Stimulated activated memory B cell treated with anti-CD40 and anti-IgM and Interleukin-4, amounts not matched to agents 10 μg/mL and 1 μg/mL and 100 μg/mL, for 72 hours (primary cell): ENCODE data around the gene BICDL1.

Experiments
- ATAC-seq: fragments of 150-1000 bp; cut with Tn5 transposase; 2 replicates; pipeline ENCODE4 v1.10.0; 2021
- H3K27ac Mint-ChIP-seq: one replicate; pipeline ENCODE4 v1.8.0; 2022; ENCODE audit warnings: mild to moderate bottlenecking, mixed read lengths
- H3K27me3 Mint-ChIP-seq: one replicate; pipeline ENCODE4 v1.8.0; 2022; ENCODE audit warnings: mixed read lengths
- H3K36me3 Mint-ChIP-seq: one replicate; pipeline ENCODE4 v1.8.0; 2022; ENCODE audit warnings: mixed read lengths
- H3K4me1 Mint-ChIP-seq: one replicate; pipeline ENCODE4 v1.8.0; 2022; ENCODE audit warnings: mixed read lengths
- H3K4me3 Mint-ChIP-seq: one replicate; pipeline ENCODE4 v1.8.0; 2022; ENCODE audit warnings: mild to moderate bottlenecking, moderate library complexity, mixed read lengths
- H3K9me3 Mint-ChIP-seq: one replicate; pipeline ENCODE4 v1.8.0; 2022; ENCODE audit warnings: mixed read lengths

The BICDL1 gene

GRCh38 chr12:120110550-120111501 lies 121.8 kb downstream of the BICDL1 start:
- H3K9me3 Mint-ChIP-seq: no peaks in the 10 kb centered on the region
- no peaks in the 10 kb centered on the region for H3K27me3 Mint-ChIP-seq
- H3K4me3 Mint-ChIP-seq: peak overlapping the region; percentile 57
- peaks cover 52% of the 10 kb centered on the region for H3K36me3 Mint-ChIP-seq
- H3K4me1 Mint-ChIP-seq: peaks cover 72% of the 10 kb centered on the region
- H3K27ac Mint-ChIP-seq: peak overlapping the region; percentile 54
- peak; percentile 92 for ATAC-seq

GRCh38 chr12:120115066-120115465 lies 126.0 kb downstream of the BICDL1 start:
- no peak for ATAC-seq

GRCh38 chr12:120115692-120116440 lies 126.8 kb downstream of the BICDL1 start:
- no peak for ATAC-seq
- Mint-ChIP-seq H3K4me1 (peaks cover 82% of the 10 kb centered on the region), H3K27ac (peak overlapping the region; percentile 46), H3K4me3 (peak overlapping the region; percentile 96), H3K27me3 (no peaks in the 10 kb centered on the region), H3K36me3 (peaks cover 41% of the 10 kb centered on the region), H3K9me3 (no peaks in the 10 kb centered on the region)

More at GRCh38 chr12:120115066-120115465, 126.0 kb downstream of the BICDL1 start:
- Mint-ChIP-seq H3K9me3 (no peaks in the 10 kb centered on the region), H3K27me3 (no peaks in the 10 kb centered on the region), H3K4me3 (peak overlapping the region; percentile 96), H3K4me1 (peaks cover 82% of the 10 kb centered on the region), H3K27ac (no peak overlapping the region), H3K36me3 (peaks cover 41% of the 10 kb centered on the region)

GRCh38 chr12:120116441-120116791 lies 127.4 kb downstream of the BICDL1 start, which contains the start of gene RAB35:
RAB35 (minus strand) TSS chr12:120116753; CDS start chr12:120116650, 103 bp downstream.
- Mint-ChIP-seq H3K9me3 (no peaks in the 10 kb centered on the region), H3K27ac (peak within 1 kb of the TSS; percentile 46), H3K27me3 (no peaks in the 10 kb centered on the region), H3K4me1 (peaks cover 82% of the 10 kb centered on the region), H3K36me3 (peaks cover 41% of the 10 kb centered on the region), H3K4me3 (peak within 1 kb of the TSS; percentile 96)
- ATAC-seq: no peak

DNA sequence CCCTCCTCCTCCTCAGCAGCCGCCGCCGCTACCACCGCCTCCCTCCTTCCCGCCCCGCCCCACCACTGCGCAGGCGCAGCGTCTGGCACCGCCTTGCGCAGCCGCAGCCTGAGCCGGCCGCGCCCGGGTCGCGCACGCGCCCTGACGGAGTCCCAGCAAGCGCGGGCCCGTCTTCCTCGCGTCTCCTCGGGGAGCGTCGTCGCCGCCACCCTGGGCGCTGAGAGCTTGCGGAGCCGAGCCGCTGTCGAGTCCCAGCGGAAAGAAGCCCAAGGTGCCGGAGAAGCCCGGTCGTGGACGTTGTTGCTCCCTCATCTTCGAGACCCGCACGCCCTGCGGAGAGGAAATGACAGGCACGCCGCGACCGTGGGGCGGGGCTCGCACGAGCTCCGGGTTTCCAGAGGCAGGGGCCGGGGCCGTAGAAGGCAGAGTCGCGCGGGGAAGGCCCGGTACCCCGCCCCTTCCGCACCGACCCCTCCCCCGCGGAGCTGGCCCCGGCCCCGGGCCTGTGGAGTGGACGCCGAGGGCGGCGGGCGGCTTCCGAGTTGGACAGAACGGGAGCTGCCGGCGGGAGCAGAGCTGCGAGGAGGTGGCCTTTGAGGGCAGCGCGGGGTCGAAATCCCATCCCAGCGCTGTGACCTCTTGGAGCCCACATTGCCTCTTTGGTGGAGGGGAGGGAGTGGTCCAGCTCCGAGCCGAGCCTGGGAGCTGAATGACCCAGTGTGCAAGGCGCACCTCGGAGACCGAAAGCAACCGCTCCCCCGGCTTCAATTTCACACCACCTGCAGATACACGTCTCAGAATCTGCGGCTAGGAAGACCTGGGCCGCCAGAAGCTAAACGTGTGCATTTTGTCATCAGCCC lies 128.0 kb downstream of the BICDL1 start:
- peaks cover 35% of the 10 kb centered on the region for H3K36me3 Mint-ChIP-seq

DNA sequence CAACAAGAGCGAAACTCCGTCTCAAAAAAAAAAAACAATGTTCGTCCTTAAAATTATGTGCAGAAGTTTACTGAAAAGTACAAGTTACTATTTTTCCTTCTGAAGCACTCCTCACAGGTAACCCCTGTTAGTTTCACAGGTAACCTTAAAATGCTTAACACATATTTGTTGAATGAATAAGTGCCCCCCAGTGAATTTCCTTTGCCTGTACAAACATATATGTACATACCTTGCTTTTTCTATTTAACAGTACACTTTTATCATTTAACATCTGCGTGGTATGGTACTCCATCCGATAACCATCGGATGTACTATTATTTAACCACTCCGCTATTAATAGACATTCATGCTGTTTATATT lies 128.9 kb downstream of the BICDL1 start:
- H3K36me3 Mint-ChIP-seq: peaks cover 26% of the 10 kb centered on the region
- no peaks in the 10 kb centered on the region for H3K27me3 Mint-ChIP-seq
- peak overlapping the region; percentile 46 for H3K27ac Mint-ChIP-seq
- H3K4me3 Mint-ChIP-seq: peak overlapping the region; percentile 92
- H3K9me3 Mint-ChIP-seq: no peaks in the 10 kb centered on the region
- peaks cover 76% of the 10 kb centered on the region for H3K4me1 Mint-ChIP-seq
- ATAC-seq: no peak

More for the DNA sequence above, 128.0 kb downstream of the BICDL1 start:
- peak; percentile 86 for ATAC-seq
- Mint-ChIP-seq H3K27me3 (no peaks in the 10 kb centered on the region), H3K27ac (peak overlapping the region; percentile 46), H3K4me3 (peak overlapping the region; percentile 92), H3K9me3 (no peaks in the 10 kb centered on the region), H3K4me1 (peaks cover 82% of the 10 kb centered on the region)

- H3K27me3 Mint-ChIP-seq: no peaks in the 10 kb centered on the region
- H3K4me1 Mint-ChIP-seq: peaks cover 76% of the 10 kb centered on the region
- H3K27ac Mint-ChIP-seq: peak overlapping the region; percentile 46
- H3K36me3 Mint-ChIP-seq: peaks cover 20% of the 10 kb centered on the region
- H3K9me3 Mint-ChIP-seq: no peaks in the 10 kb centered on the region
- ATAC-seq: no peak
- H3K4me3 Mint-ChIP-seq: peak overlapping the region; percentile 92
These were observed 129.5 kb downstream of the BICDL1 start for GRCh38 chr12:120118321-120119061.

- ATAC-seq: peak; percentile 43
- Mint-ChIP-seq H3K9me3 (no peaks in the 10 kb centered on the region), H3K4me3 (peak overlapping the region; percentile 92), H3K36me3 (peaks cover 15% of the 10 kb centered on the region), H3K27me3 (no peaks in the 10 kb centered on the region), H3K4me1 (peaks cover 85% of the 10 kb centered on the region), H3K27ac (peak overlapping the region; percentile 46)
These were observed 130.4 kb downstream of the BICDL1 start for GRCh38 chr12:120119271-120119973.

DNA sequence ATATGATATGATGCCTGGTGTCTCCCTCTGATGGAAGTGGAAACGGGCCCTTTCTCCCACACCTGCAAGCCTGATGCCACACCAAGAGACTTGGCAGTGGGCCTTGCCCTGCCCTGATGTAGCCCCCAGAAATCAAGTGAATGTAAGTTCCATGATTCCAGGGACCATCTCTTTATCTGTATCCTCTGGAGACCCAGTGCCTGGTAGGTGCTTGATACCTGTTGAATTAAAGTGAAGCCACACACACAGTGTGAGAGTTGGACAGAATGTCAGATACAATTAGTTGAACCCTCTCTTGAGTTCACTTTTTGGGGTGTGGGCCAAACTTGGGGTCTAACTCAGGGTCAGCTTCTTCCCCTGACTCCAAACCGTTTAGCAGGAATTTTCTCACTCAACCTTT lies 132.3 kb downstream of the BICDL1 start:
- Mint-ChIP-seq H3K9me3 (no peaks in the 10 kb centered on the region), H3K4me3 (no peak overlapping the region), H3K36me3 (peaks cover 6% of the 10 kb centered on the region), H3K27ac (peak overlapping the region; percentile 46), H3K27me3 (no peaks in the 10 kb centered on the region), H3K4me1 (peaks cover 85% of the 10 kb centered on the region)
- no peak for ATAC-seq

- H3K9me3 Mint-ChIP-seq: no peaks in the 10 kb centered on the region
- H3K36me3 Mint-ChIP-seq: peaks cover 8% of the 10 kb centered on the region
- H3K4me1 Mint-ChIP-seq: peaks cover 90% of the 10 kb centered on the region
- peak overlapping the region; percentile 24 for H3K4me3 Mint-ChIP-seq
- ATAC-seq: peak; percentile 66
- peak overlapping the region; percentile 46 for H3K27ac Mint-ChIP-seq
- no peaks in the 10 kb centered on the region for H3K27me3 Mint-ChIP-seq
These were observed 132.8 kb downstream of the BICDL1 start for GRCh38 chr12:120121766-120122293.

- ATAC-seq: no peak
- peak overlapping the region; percentile 27 for H3K27ac Mint-ChIP-seq
- peaks cover 69% of the 10 kb centered on the region for H3K4me1 Mint-ChIP-seq
- no peaks in the 10 kb centered on the region for H3K27me3 Mint-ChIP-seq
- H3K4me3 Mint-ChIP-seq: no peak overlapping the region
- H3K9me3 Mint-ChIP-seq: no peaks in the 10 kb centered on the region
- H3K36me3 Mint-ChIP-seq: peaks cover 33% of the 10 kb centered on the region
These were observed 136.0 kb downstream of the BICDL1 start for GRCh38 chr12:120125029-120125428.

DNA sequence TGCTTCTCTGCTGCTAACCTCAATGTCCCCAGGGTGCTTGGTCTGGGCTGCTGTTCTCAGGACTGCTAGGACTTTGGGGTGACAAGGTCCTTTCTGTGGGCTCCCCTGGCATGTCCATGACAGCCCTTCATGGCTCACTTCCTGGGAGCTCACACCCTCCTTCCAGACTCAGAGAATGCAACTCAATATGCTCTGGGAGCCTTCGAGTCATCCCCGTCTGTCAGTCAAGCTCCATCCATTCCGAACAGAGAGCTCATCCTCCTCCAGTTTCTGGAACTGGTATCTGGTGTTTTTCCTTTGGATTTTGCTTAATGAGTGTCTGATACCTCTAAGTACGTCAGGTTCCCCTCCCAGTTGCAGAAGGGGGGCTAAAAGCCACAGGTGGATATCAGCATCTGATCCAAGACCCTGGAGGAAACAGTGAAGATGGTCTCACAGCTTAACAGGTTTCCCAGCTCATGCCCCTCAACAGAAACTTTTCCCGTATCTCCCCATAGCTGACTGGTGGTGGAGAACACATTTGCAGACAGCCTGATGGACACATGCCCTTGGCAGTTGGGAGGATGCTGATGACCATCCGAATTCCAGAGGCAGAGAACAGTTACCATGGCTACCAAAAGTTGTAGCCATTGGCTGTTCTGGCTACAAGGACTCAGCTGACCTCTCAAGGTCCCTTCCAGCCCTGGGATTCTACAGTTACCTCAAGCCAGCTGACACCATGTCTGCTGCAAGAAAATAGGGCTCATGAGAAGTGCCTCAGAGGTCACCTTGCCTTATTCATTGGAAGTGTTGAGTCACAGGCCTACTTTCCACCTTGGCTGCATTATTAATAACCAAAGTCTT lies 137.0 kb downstream of the BICDL1 start:
- Mint-ChIP-seq H3K4me3 (no peak overlapping the region), H3K27ac (peak overlapping the region; percentile 26), H3K4me1 (peaks cover 59% of the 10 kb centered on the region)

DNA sequence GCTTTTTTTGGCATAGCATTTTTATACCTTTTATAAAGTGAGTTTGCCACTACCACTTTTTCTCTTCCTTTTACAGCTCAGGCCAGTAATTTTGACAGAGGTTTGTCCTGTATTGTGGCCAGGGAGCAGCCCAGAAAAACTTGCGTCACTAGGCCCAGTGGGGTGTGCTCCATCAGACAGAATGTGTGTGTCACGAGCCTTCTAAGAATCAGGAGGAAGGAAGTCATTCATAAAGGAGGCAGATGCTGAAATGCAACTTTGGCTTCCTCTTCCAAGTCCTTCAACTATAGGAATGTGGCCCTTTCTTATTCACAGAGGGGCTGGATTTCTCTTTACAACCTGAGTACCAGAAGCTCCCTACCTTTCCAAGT lies 137.6 kb downstream of the BICDL1 start:
- Mint-ChIP-seq H3K4me3 (no peak overlapping the region), H3K4me1 (peaks cover 59% of the 10 kb centered on the region), H3K27ac (peak overlapping the region; percentile 26), H3K27me3 (no peaks in the 10 kb centered on the region), H3K36me3 (peaks cover 46% of the 10 kb centered on the region), H3K9me3 (no peaks in the 10 kb centered on the region)
- ATAC-seq: no peak

More for the DNA sequence above, 137.0 kb downstream of the BICDL1 start:
- H3K27me3 Mint-ChIP-seq: no peaks in the 10 kb centered on the region
- H3K36me3 Mint-ChIP-seq: peaks cover 40% of the 10 kb centered on the region
- H3K9me3 Mint-ChIP-seq: no peaks in the 10 kb centered on the region
- no peak for ATAC-seq
